Measurements from ENCODE around the gene SPEM3. TPM values are rescaled to one million over a fixed set of nuclear protein-coding genes. Genes with fewer than 3 reads are reported as not detected.

Gene SPEM3
- total and polyA plus RNA-seq, 2 of the 13 experiments (the other 11 are each of a cell fraction or from before 2014, with no cell fraction given), result not detected

DNA sequence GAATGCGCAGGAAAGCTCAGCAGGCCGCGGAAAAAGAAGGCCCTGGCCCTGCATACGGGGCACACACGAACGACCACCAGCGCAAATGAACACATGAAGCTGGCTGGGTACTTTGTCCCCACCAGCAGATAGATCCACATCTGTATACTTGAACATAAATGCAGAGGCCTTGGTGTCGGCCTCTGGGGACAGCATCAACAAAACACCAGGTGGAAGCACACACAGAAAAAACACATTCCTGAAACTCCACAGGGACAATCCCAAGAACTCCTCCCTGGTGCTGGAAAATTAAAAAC, 51.4 kb downstream of the SPEM3 start (continued):
- TF ChIP-seq, protein P1, sequence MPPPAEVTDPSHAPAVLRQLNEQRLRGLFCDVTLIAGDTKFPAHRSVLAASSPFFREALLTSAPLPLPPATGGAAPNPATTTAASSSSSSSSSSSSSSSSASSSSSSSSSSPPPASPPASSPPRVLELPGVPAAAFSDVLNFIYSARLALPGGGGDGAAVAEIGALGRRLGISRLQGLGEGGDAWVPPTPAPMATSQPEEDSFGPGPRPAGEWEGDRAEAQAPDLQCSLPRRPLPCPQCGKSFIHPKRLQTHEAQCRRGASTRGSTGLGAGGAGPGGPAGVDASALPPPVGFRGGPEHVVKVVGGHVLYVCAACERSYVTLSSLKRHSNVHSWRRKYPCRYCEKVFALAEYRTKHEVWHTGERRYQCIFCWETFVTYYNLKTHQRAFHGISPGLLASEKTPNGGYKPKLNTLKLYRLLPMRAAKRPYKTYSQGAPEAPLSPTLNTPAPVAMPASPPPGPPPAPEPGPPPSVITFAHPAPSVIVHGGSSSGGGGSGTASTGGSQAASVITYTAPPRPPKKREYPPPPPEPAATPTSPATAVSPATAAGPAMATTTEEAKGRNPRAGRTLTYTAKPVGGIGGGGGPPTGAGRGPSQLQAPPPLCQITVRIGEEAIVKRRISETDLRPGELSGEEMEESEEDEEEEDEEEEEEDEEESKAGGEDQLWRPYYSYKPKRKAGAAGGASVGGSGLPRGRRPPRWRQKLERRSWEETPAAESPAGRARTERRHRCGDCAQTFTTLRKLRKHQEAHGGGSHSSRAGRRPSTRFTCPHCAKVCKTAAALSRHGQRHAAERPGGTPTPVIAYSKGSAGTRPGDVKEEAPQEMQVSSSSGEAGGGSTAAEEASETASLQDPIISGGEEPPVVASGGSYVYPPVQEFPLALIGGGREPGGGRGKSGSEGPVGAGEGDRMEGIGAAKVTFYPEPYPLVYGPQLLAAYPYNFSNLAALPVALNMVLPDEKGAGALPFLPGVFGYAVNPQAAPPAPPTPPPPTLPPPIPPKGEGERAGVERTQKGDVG (CRISPR knock-in tag; IDR thresholded peaks at IDR 0.05; ENCODE audit: borderline replicate concordance), result no peak
- TF ChIP-seq POLR2A (IDR thresholded peaks at IDR 0.05; ENCODE audit: insufficient read depth in 1 of 2, low read depth in 2 of 2, low read length in 2 of 2), result no peak
- no peak for TF ChIP-seq ARHGAP35 (CRISPR knock-in tag; IDR thresholded peaks at IDR 0.05; ENCODE audit: borderline replicate concordance)
- TF ChIP-seq, protein P2, sequence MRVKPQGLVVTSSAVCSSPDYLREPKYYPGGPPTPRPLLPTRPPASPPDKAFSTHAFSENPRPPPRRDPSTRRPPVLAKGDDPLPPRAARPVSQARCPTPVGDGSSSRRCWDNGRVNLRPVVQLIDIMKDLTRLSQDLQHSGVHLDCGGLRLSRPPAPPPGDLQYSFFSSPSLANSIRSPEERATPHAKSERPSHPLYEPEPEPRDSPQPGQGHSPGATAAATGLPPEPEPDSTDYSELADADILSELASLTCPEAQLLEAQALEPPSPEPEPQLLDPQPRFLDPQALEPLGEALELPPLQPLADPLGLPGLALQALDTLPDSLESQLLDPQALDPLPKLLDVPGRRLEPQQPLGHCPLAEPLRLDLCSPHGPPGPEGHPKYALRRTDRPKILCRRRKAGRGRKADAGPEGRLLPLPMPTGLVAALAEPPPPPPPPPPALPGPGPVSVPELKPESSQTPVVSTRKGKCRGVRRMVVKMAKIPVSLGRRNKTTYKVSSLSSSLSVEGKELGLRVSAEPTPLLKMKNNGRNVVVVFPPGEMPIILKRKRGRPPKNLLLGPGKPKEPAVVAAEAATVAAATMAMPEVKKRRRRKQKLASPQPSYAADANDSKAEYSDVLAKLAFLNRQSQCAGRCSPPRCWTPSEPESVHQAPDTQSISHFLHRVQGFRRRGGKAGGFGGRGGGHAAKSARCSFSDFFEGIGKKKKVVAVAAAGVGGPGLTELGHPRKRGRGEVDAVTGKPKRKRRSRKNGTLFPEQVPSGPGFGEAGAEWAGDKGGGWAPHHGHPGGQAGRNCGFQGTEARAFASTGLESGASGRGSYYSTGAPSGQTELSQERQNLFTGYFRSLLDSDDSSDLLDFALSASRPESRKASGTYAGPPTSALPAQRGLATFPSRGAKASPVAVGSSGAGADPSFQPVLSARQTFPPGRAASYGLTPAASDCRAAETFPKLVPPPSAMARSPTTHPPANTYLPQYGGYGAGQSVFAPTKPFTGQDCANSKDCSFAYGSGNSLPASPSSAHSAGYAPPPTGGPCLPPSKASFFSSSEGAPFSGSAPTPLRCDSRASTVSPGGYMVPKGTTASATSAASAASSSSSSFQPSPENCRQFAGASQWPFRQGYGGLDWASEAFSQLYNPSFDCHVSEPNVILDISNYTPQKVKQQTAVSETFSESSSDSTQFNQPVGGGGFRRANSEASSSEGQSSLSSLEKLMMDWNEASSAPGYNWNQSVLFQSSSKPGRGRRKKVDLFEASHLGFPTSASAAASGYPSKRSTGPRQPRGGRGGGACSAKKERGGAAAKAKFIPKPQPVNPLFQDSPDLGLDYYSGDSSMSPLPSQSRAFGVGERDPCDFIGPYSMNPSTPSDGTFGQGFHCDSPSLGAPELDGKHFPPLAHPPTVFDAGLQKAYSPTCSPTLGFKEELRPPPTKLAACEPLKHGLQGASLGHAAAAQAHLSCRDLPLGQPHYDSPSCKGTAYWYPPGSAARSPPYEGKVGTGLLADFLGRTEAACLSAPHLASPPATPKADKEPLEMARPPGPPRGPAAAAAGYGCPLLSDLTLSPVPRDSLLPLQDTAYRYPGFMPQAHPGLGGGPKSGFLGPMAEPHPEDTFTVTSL (CRISPR knock-in tag; IDR thresholded peaks at IDR 0.05; ENCODE audit: borderline replicate concordance), result 0 out of 2 replicates have a peak, but pooled peaks have one; percentile 9
- 0 out of 2 replicates have a peak, but pooled peaks have one; percentile 18 for TF ChIP-seq ZNF891 (CRISPR knock-in tag; IDR thresholded peaks at IDR 0.05)
- TF ChIP-seq KDM1A (CRISPR knock-in tag; IDR thresholded peaks at IDR 0.05), result no peak
- no peak for TF ChIP-seq NR2F1 (CRISPR knock-in tag; IDR thresholded peaks at IDR 0.05)
- no peak for TF ChIP-seq MAFF (IDR thresholded peaks at IDR 0.05; ENCODE audit: low read depth, low read length)
- 0 out of 2 replicates have a peak, but pooled peaks have one; percentile 55 for TF ChIP-seq DMAP1 (CRISPR knock-in tag; IDR thresholded peaks at IDR 0.05)
- no peak for TF ChIP-seq GABPA (IDR thresholded peaks at IDR 0.05; ENCODE audit: low read depth, low read length)
- no peak for TF ChIP-seq GABPA (CRISPR knock-in tag; IDR thresholded peaks at IDR 0.05; ENCODE audit: low read depth)
- TF ChIP-seq, protein P3, sequence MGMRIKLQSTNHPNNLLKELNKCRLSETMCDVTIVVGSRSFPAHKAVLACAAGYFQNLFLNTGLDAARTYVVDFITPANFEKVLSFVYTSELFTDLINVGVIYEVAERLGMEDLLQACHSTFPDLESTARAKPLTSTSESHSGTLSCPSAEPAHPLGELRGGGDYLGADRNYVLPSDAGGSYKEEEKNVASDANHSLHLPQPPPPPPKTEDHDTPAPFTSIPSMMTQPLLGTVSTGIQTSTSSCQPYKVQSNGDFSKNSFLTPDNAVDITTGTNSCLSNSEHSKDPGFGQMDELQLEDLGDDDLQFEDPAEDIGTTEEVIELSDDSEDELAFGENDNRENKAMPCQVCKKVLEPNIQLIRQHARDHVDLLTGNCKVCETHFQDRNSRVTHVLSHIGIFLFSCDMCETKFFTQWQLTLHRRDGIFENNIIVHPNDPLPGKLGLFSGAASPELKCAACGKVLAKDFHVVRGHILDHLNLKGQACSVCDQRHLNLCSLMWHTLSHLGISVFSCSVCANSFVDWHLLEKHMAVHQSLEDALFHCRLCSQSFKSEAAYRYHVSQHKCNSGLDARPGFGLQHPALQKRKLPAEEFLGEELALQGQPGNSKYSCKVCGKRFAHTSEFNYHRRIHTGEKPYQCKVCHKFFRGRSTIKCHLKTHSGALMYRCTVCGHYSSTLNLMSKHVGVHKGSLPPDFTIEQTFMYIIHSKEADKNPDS (CRISPR knock-in tag; IDR thresholded peaks at IDR 0.05), result 0 out of 2 replicates have a peak, but pooled peaks have one; percentile 41
- TF ChIP-seq, protein P4, sequence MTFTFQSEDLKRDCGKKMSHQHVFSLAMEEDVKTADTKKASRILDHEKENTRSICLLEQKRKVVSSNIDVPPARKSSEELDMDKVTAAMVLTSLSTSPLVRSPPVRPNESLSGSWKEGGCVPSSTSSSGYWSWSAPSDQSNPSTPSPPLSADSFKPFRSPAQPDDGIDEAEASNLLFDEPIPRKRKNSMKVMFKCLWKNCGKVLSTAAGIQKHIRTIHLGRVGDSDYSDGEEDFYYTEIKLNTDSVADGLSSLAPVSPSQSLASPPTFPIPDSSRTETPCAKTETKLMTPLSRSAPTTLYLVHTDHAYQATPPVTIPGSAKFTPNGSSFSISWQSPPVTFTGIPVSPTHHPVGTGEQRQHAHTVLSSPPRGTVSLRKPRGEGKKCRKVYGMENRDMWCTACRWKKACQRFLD (CRISPR knock-in tag; IDR thresholded peaks at IDR 0.05; ENCODE audit: borderline replicate concordance), result no peak
- TF ChIP-seq ZKSCAN1 (IDR thresholded peaks at IDR 0.05; ENCODE audit: low read length), result no peak
- TF ChIP-seq SPEN (CRISPR knock-in tag; IDR thresholded peaks at IDR 0.05; ENCODE audit: low read depth), result peak; percentile 11; the same call in 1 of the 2 replicates

Data from HepG2 (cell line).